Large intestine (tissue), 3 donors: ENCODE data around the gene PXT1. TPM values are rescaled to one million over a fixed set of nuclear protein-coding genes. Genes with fewer than 3 reads are reported as not detected.

Experiments
- DNase-seq, 2 donors: peaks; one replicate each; pipeline versions ENCODE4 v3.0.0 to v3.0.0-alpha.2; 2013
- H3K27ac ChIP-seq: one replicate; pipeline ENCODE4 v1.5.1; 2013; ENCODE audit warnings: low read length
- H3K27me3 ChIP-seq: 2 replicates; pipeline ENCODE4 v1.6.1; 2013; ENCODE audit warnings: low read length; ENCODE audit not compliant: control insufficient read depth, insufficient read depth
- H3K36me3 ChIP-seq: 2 replicates; pipeline ENCODE4 v1.6.1; 2013; ENCODE audit warnings: low read length; ENCODE audit not compliant: control insufficient read depth, insufficient read depth
- H3K4me1 ChIP-seq: one replicate; pipeline ENCODE4 v1.6.1; 2013; ENCODE audit warnings: low read length; ENCODE audit not compliant: control insufficient read depth, insufficient read depth
- H3K4me3 ChIP-seq: one replicate; pipeline ENCODE4 v1.5.1; 2013; ENCODE audit warnings: low read length
- H3K9me3 ChIP-seq: one replicate; pipeline ENCODE4 v1.6.1; 2013; ENCODE audit warnings: mild to moderate bottlenecking, low read depth, low read length, moderate library complexity; ENCODE audit not compliant: control insufficient read depth
- WGBS: methylation state at CpG from one replicate; pipeline ENCODE4 v1.1.5; 2013; ENCODE audit warnings: low lambda C conversion rate; ENCODE audit not compliant: insufficient coverage; 5-methylcytosine and 5-hydroxymethylcytosine counted together
- polyA plus RNA-seq: library from polyadenylated mRNA; unstranded; fragments of 120-200 nt; gene quantifications from one replicate; pipeline ENCODE4 v1.2.1, GENCODE V29; 2013

Gene PXT1
- polyA plus RNA-seq, 1 donor: 0.24 TPM

GRCh38 chr6:36445621-36446020 lies 3.0 kb upstream of the PXT1 start:
- H3K4me1 ChIP-seq: peaks cover 12% of the 10 kb centered on the region
- DNase-seq: no peak

GRCh38 chr6:36444470-36444869 lies 1.8 kb upstream of the PXT1 start:
- H3K9me3 ChIP-seq: no peaks in the 10 kb centered on the region
- peak in 1 of 2 donors; percentile 9 for DNase-seq
- H3K27ac ChIP-seq: peak overlapping the region; percentile 80
- H3K4me3 ChIP-seq: peak overlapping the region; percentile 92
- H3K36me3 ChIP-seq: peaks cover 7% of the 10 kb centered on the region
- no peaks in the 10 kb centered on the region for H3K27me3 ChIP-seq
- H3K4me1 ChIP-seq: peaks cover 12% of the 10 kb centered on the region
- WGBS: no CpG with 5 or more reads among the region's 3 CpGs

More at GRCh38 chr6:36445621-36446020, 3.0 kb upstream of the PXT1 start:
- Histone ChIP-seq H3K9me3 (no peaks in the 10 kb centered on the region), H3K27me3 (no peaks in the 10 kb centered on the region), H3K4me3 (no peak overlapping the region), H3K27ac (no peak overlapping the region), H3K36me3 (peaks cover 7% of the 10 kb centered on the region)

GRCh38 chr6:36443471-36444428 lies 1.1 kb upstream of the PXT1 start:
- peak in 1 of 2 donors; percentile 50 for DNase-seq

GRCh38 chr6:36442103-36442670 lies 467 bp downstream of the PXT1 start:
- peak overlapping the region; percentile 80 for H3K27ac ChIP-seq
- no peak for DNase-seq
- 33% methylated on average over 1 of the region's 12 CpGs for WGBS
- peaks cover 12% of the 10 kb centered on the region for H3K4me1 ChIP-seq
- no peaks in the 10 kb centered on the region for H3K36me3 ChIP-seq
- no peaks in the 10 kb centered on the region for H3K27me3 ChIP-seq
- peak overlapping the region; percentile 92 for H3K4me3 ChIP-seq
- H3K9me3 ChIP-seq: no peaks in the 10 kb centered on the region

More at GRCh38 chr6:36443471-36444428, 1.1 kb upstream of the PXT1 start:
- Histone ChIP-seq H3K27ac (peak overlapping the region; percentile 80), H3K4me3 (peak overlapping the region; percentile 92), H3K4me1 (peaks cover 12% of the 10 kb centered on the region), H3K36me3 (peaks cover 3% of the 10 kb centered on the region), H3K9me3 (no peaks in the 10 kb centered on the region), H3K27me3 (no peaks in the 10 kb centered on the region)
- 8% methylated on average over 5 of the region's 18 CpGs for WGBS

DNA sequence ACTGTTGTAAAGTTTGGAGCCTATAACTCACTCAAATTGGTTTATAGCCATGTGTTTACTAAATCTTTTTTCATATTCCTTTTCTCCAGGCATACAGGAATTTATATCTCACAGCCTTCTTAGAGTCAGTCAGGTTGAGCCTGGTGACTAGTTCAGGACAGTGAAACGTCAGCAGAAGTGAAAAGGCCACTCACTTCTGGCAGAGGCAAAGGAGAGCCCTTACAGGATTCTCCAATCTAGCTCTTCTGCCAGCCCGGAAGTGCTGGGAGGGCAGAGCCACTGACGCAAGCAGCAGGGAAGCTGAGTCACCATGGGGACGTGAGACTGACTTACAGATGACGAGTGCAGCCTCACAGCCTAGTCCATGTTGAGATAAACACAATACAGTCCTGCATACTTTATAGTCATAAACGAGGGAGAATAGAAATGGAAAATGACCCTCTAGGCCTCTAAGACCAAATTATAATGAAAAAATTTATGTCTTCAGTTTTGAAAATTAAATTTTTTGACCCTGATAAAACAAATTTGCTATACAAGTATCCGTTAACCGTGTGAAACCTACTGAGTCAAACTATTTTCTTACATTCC lies 1.3 kb downstream of the PXT1 start:
- 71% methylated on average over 3 of the region's 8 CpGs for WGBS
- H3K36me3 ChIP-seq: no peaks in the 10 kb centered on the region
- no peak overlapping the region for H3K4me3 ChIP-seq
- peak; percentile 97 for DNase-seq
- peaks cover 12% of the 10 kb centered on the region for H3K4me1 ChIP-seq
- H3K27ac ChIP-seq: peak overlapping the region; percentile 80
- no peaks in the 10 kb centered on the region for H3K27me3 ChIP-seq
- no peaks in the 10 kb centered on the region for H3K9me3 ChIP-seq

DNA sequence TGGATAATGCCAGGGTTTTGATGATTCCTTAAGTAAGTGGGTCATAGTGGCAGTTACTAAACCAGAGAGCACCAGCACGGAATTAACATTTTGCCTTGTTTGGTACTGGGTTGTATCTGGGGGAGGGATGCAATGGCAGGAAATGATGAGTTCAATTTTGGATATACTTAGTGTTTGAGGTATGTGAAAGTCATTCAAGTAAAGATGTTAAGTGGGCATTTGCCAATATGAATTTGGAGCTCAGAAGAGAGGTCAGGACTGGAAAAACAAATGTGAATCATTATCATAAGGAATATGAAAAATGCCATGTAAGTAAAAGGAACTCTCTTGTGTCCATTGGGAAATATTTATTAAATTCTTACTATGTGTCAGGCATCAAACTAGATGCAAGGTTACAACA lies 6.2 kb downstream of the PXT1 start:
- H3K4me1 ChIP-seq: no peaks in the 10 kb centered on the region
- WGBS: no CpG with 5 or more reads among the region's 1 CpG
- no peak for DNase-seq
- H3K27me3 ChIP-seq: no peaks in the 10 kb centered on the region
- no peak overlapping the region for H3K27ac ChIP-seq
- no peak overlapping the region for H3K4me3 ChIP-seq
- H3K36me3 ChIP-seq: no peaks in the 10 kb centered on the region
- H3K9me3 ChIP-seq: no peaks in the 10 kb centered on the region

- Histone ChIP-seq H3K4me3 (no peak overlapping the region), H3K27me3 (no peaks in the 10 kb centered on the region), H3K9me3 (no peaks in the 10 kb centered on the region), H3K36me3 (no peaks in the 10 kb centered on the region), H3K27ac (no peak overlapping the region), H3K4me1 (no peaks in the 10 kb centered on the region)
- WGBS: 78% methylated on average over 4 of the region's 4 CpGs
- no peak for DNase-seq
Measured at GRCh38 chr6:36432151-36432671, 10.4 kb downstream of the PXT1 start.

DNA sequence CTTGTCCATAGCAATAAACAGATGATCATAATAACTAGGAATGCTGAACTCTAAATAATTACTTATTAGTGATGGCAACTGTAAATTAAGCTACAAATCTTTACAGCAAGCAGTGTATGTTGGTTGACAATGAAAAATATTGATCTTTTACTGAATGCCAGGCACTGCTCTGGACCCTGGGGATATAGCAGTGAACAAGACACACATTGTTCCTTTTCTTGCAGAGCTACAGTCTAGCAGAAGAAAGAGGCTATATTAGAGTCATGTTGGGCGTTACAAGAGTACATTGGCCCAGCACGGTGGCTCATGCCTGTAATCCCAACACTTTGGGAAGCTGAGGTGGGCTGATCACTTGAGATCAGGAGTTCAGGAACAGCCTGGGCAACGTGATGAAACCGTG lies 11.5 kb downstream of the PXT1 start:
- DNase-seq: no peak
- H3K27me3 ChIP-seq: no peaks in the 10 kb centered on the region
- WGBS: no CpG with 5 or more reads among the region's 4 CpGs
- no peak overlapping the region for H3K27ac ChIP-seq
- H3K4me3 ChIP-seq: no peak overlapping the region
- no peaks in the 10 kb centered on the region for H3K9me3 ChIP-seq
- no peaks in the 10 kb centered on the region for H3K36me3 ChIP-seq
- H3K4me1 ChIP-seq: no peaks in the 10 kb centered on the region

DNA sequence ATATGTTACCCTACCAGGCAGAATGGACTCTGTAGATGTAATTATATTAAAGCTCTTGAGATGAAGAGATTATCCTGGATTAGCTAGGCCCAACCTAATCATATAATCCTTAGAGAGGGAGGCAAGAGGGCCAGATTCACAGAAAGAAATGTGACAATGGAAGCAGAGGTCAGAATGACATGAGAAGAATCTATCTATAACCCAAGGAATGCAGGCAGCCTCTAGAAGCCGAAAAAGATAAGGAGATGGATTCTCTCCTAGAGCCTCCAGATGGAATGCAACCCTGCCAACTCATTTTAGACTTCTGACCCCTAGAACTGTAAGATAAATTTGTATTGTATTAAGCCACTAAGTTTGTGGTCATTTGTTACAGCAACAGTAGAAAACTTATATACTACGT lies 12.3 kb downstream of the PXT1 start:
- Histone ChIP-seq H3K27ac (no peak overlapping the region), H3K4me1 (no peaks in the 10 kb centered on the region), H3K9me3 (no peaks in the 10 kb centered on the region), H3K4me3 (no peak overlapping the region), H3K27me3 (no peaks in the 10 kb centered on the region), H3K36me3 (no peaks in the 10 kb centered on the region)
- peak in 1 of 2 donors; percentile 31 for DNase-seq
- no CpG with 5 or more reads among the region's 2 CpGs for WGBS

DNA sequence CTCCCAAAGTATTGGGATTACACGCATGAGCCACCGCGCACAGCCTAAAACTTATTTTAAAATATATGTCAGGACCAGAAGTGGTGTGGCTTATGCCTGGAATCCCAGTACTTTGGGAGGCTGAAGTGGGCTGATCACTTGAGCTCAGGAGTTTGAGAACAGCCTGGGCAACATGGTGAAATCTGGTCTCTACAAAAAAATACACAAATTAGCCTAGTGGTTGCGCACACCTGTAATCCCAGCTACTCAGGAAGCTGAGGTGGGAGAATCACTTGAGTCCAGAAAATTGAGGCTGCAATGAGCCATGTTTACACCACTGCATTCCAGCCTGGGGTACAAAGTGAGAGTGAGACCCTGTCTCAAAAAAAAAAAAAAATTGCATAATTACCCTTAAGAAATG lies 13.7 kb downstream of the PXT1 start:
- no CpG with 5 or more reads among the region's 4 CpGs for WGBS

More for the DNA sequence above, 13.7 kb downstream of the PXT1 start:
- Histone ChIP-seq H3K9me3 (no peaks in the 10 kb centered on the region), H3K36me3 (no peaks in the 10 kb centered on the region), H3K27me3 (no peaks in the 10 kb centered on the region), H3K4me1 (no peaks in the 10 kb centered on the region), H3K27ac (no peak overlapping the region), H3K4me3 (no peak overlapping the region)
- DNase-seq: no peak
